PFSK-1 (cell line): ENCODE data around the gene CACNA1H.

Experiments used
- FOXP2 ChIP-seq: optimal IDR thresholded peaks from 2 replicates; pipeline ENCODE3; 2011; ENCODE audit warnings: borderline replicate concordance, control low read depth, inconsistent platforms; ENCODE audit not compliant: insufficient read depth; ENCODE audit errors: extremely low read length, extremely low read depth
- POLR2AphosphoS5 ChIP-seq: IDR thresholded peaks from 2 replicates; pipeline ENCODE4 v1.6.1; 2012; ENCODE audit warnings: low read depth, mild to moderate bottlenecking, control low read depth, low read length, moderate library complexity
- REST ChIP-seq, 2 experiments: IDR thresholded peaks; 2 replicates each; pipeline versions ENCODE4 v1.6.1 to v1.8.0; 2011 to 2012; ENCODE audit warnings: low read depth in 2 of 2, low read length in 2 of 2, control low read depth in 1 of 2, inconsistent platforms in 1 of 2, mild to moderate bottlenecking in 1 of 2, moderate library complexity in 1 of 2; ENCODE audit not compliant: insufficient read depth in 1 of 2
- SIN3A ChIP-seq: IDR thresholded peaks from 2 replicates; pipeline ENCODE4 v1.6.1; 2012; ENCODE audit warnings: mild to moderate bottlenecking, low read length, moderate library complexity, borderline replicate concordance; ENCODE audit not compliant: insufficient read depth
- TAF1 ChIP-seq: IDR thresholded peaks from 2 replicates; pipeline ENCODE4 v1.6.1; 2012; ENCODE audit warnings: low read length, control low read depth, borderline replicate concordance; ENCODE audit not compliant: insufficient read depth

GRCh38 chr16:1146409-1146808 lies 6.5 kb upstream of the CACNA1H start:
- no peak for TF ChIP-seq REST (IDR thresholded peaks at IDR 0.05; ENCODE audit: insufficient read depth in 1 of 2, low read depth in 2 of 2, low read length in 2 of 2)
- TF ChIP-seq FOXP2 = no peak
- TF ChIP-seq POLR2AphosphoS5 = no peak
- TF ChIP-seq SIN3A = no peak
- no peak for TF ChIP-seq TAF1
